A549 (cell line): ENCODE measurements around the gene ABCB9. TPM values are rescaled to one million over a fixed set of nuclear protein-coding genes. Genes with fewer than 3 reads are reported as not detected.

Source experiments
- ATAC-seq, 2 experiments: fragments of 200-7000 bp in 1 of 2; fragments of >200 bp in 1 of 2; cut with Nextera tagmentation in 1 of 2; cut with Tn5 transposase in 1 of 2; 3 replicates each; pipeline versions ENCODE4 v1.8.0 to v1.9.1; 2018 to 2020; ENCODE audit warnings: mild to moderate bottlenecking in 1 of 2, moderate library complexity in 1 of 2
- CTCF ChIA-PET: fragments of 300-600 bp; sonication (Branson Sonifier 250); formaldehyde crosslinking; extraction: SDS; loops from one replicate; lab custom pipeline; 2021; ENCODE audit warnings: antibody characterized with exemption, inconsistent platforms; lab: Yijun Ruan, JAX
- POLR2A ChIA-PET: fragments of 350-600 bp; formaldehyde crosslinking; extraction: SDS; loops from one replicate; lab custom pipeline; 2021; ENCODE audit warnings: antibody characterized with exemption, inconsistent platforms; lab: Yijun Ruan, JAX
- DNase-seq, 2 experiments: peaks; one replicate each; pipeline versions ENCODE4 v3.0.0 to v3.0.0-alpha.2; 2011 to 2016; ENCODE audit warnings: low read depth in 1 of 2, low spot score in 1 of 2
- FAIRE-seq: peaks from 2 replicates; lab custom pipeline; 2011; peaks lifted over from hg19 to GRCh38; lab: Jason Lieb, UNC
- H3K27ac ChIP-seq, 2 experiments: fragments of >200 bp; sonication (Bioruptor Twin); formaldehyde crosslinking; 3 replicates each; pipeline ENCODE4 v1.5.1; 2016 to 2017
- H3K4me1 ChIP-seq: fragments of >200 bp; sonication (Bioruptor Twin); formaldehyde crosslinking; 3 replicates; pipeline ENCODE4 v1.6.1; 2016
- H3K4me2 ChIP-seq: fragments of >200 bp; sonication (Bioruptor Twin); formaldehyde crosslinking; 3 replicates; pipeline ENCODE4 v1.6.1; 2016
- H3K4me3 ChIP-seq: fragments of >200 bp; sonication (Bioruptor Twin); formaldehyde crosslinking; 3 replicates; pipeline ENCODE4 v1.5.1; 2016
- H3K9me3 ChIP-seq: fragments of >200 bp; sonication (Bioruptor Twin); formaldehyde crosslinking; 3 replicates; pipeline ENCODE4 v1.6.1; 2016
- BCL3 ChIP-seq: fragments of >200 bp; sonication (Bioruptor Twin); formaldehyde crosslinking; IDR thresholded peaks from 3 replicates; pipeline ENCODE4 v1.6.1; 2016
- CBX2 ChIP-seq: fragments of 200-600 bp; sonication (generic); IDR thresholded peaks from 2 replicates; pipeline ENCODE4 v1.6.1; 2016; ENCODE audit warnings: low read depth, mild to moderate bottlenecking, borderline replicate concordance
- CBX8 ChIP-seq: fragments of 200-600 bp; sonication (generic); IDR thresholded peaks from 2 replicates; pipeline ENCODE4 v1.6.1; 2016
- CEBPB ChIP-seq, 2 experiments: fragments of >200 bp in 1 of 2; sonication (Bioruptor Twin) in 1 of 2; formaldehyde crosslinking in 1 of 2; IDR thresholded peaks; 2 replicates each; pipeline ENCODE4 v1.6.1; 2012 to 2016
- CHD4 ChIP-seq: fragments of 200-600 bp; sonication (generic); IDR thresholded peaks from 2 replicates; pipeline ENCODE4 v1.6.1; 2016; ENCODE audit warnings: antibody characterized with exemption, mild to moderate bottlenecking, borderline replicate concordance
- E2F6 ChIP-seq: IDR thresholded peaks from 2 replicates; pipeline ENCODE4 v1.6.1; 2012; ENCODE audit warnings: low read depth, borderline replicate concordance
- EHF ChIP-seq: fragments of 250-450 bp; sonication (Bioruptor Pico); IDR thresholded peaks from 2 replicates; pipeline ENCODE4 v1.5.0; 2020; ENCODE audit warnings: mild to moderate bottlenecking
- EHMT2 ChIP-seq: fragments of 200-600 bp; sonication (generic); IDR thresholded peaks from 2 replicates; pipeline ENCODE4 v1.6.1; 2016; ENCODE audit warnings: antibody characterized with exemption, low read depth, mild to moderate bottlenecking, moderate library complexity
- ESRRA ChIP-seq: fragments of 150-350 bp; IDR thresholded peaks from 2 replicates; pipeline ENCODE4 v1.6.1; 2014; ENCODE audit warnings: mild to moderate bottlenecking, low read length, borderline replicate concordance
- FOSL2 ChIP-seq, 2 experiments: fragments of 450-650 bp in 1 of 2; fragments of >200 bp in 1 of 2; sonication (Bioruptor Twin) in 1 of 2; formaldehyde crosslinking; IDR thresholded peaks; 2 replicates each; pipeline versions ENCODE4 v1.5.0 to v1.6.1; 2016 to 2020; ENCODE audit warnings: mild to moderate bottlenecking in 1 of 2, moderate library complexity in 1 of 2
- MAX ChIP-seq: IDR thresholded peaks from 2 replicates; pipeline ENCODE4 v1.6.1; 2012
- NPAS2 ChIP-seq: fragments of 250-450 bp; sonication (Bioruptor Pico); IDR thresholded peaks from 2 replicates; pipeline ENCODE4 v1.8.0; 2022; ENCODE audit warnings: mild to moderate bottlenecking, moderate library complexity, borderline replicate concordance
- NR3C1 ChIP-seq: fragments of >200 bp; sonication (Bioruptor Twin); formaldehyde crosslinking; IDR thresholded peaks from 3 replicates; pipeline ENCODE4 v1.6.1; 2017
- PBX3 ChIP-seq: IDR thresholded peaks from 2 replicates; pipeline ENCODE4 v1.6.1; 2012
- POLR2A ChIP-seq: IDR thresholded peaks from 2 replicates; pipeline ENCODE4 v1.6.1; 2012; ENCODE audit warnings: mild to moderate bottlenecking, low read length
- RAD21 ChIP-seq, 2 experiments: fragments of >200 bp in 1 of 2; sonication (Bioruptor Twin) in 1 of 2; formaldehyde crosslinking in 1 of 2; IDR thresholded peaks in 1 of 2; conservative IDR thresholded peaks in 1 of 2; 2 replicates in 1 of 2; 3 replicates in 1 of 2; pipeline ENCODE4 v1.6.1; 2012 to 2018; ENCODE audit warnings: inconsistent platforms in 1 of 2
- RCOR1 ChIP-seq: fragments of 150-350 bp; IDR thresholded peaks from 2 replicates; pipeline ENCODE4 v1.6.1; 2014; ENCODE audit warnings: antibody characterized with exemption, low read length, low read depth
- REST ChIP-seq: fragments of 200-600 bp; sonication (generic); IDR thresholded peaks from 2 replicates; pipeline ENCODE4 v1.6.1; 2016; ENCODE audit warnings: antibody characterized with exemption, mild to moderate bottlenecking, moderate library complexity
- RFX5 ChIP-seq: fragments of 450-650 bp; IDR thresholded peaks from 2 replicates; pipeline ENCODE4 v1.7.1; 2014; ENCODE audit warnings: antibody characterized with exemption, mild to moderate bottlenecking, moderate library complexity
- RNF2 ChIP-seq: fragments of 200-600 bp; sonication (generic); IDR thresholded peaks from 2 replicates; pipeline ENCODE4 v1.6.1; 2016; ENCODE audit warnings: low read depth, mild to moderate bottlenecking, antibody characterized with exemption, moderate library complexity, borderline replicate concordance
- TP53 ChIP-seq: fragments of 250-450 bp; sonication (Bioruptor Pico); IDR thresholded peaks from 2 replicates; pipeline ENCODE4 v1.5.0; 2021; ENCODE audit warnings: mild to moderate bottlenecking, moderate library complexity
- USF2 ChIP-seq: fragments of 450-650 bp; IDR thresholded peaks from 2 replicates; pipeline ENCODE4 v1.6.1; 2014; ENCODE audit warnings: antibody characterized with exemption
- ZFP36 ChIP-seq: fragments of 450-650 bp; IDR thresholded peaks from 2 replicates; pipeline ENCODE4 v1.6.1; 2014; ENCODE audit warnings: borderline replicate concordance; ENCODE audit not compliant: partially characterized antibody
- ZNF302 ChIP-seq: fragments of 250-450 bp; sonication (Bioruptor Pico); IDR thresholded peaks from 2 replicates; pipeline ENCODE4 v1.9.0; 2021; ENCODE audit warnings: inconsistent platforms, mild to moderate bottlenecking, moderate library complexity
- WGBS: methylation state at CpG from one replicate; pipeline ENCODE4 v1.1.6; 2017; ENCODE audit errors: missing lambda C conversion rate; 5-methylcytosine and 5-hydroxymethylcytosine counted together
- polyA plus RNA-seq, 4 experiments: library from polyadenylated mRNA; depleted of rRNA in 3 of 4; stranded (reverse); fragments of >200 nt; fragmentation: RNase III in 1 of 4; extraction: RNeasy Plus Mini Kit Qiagen cat#74134 plus additional on column Dnase treatment in 1 of 4; gene quantifications; 2 replicates in 3 of 4; 3 replicates in 1 of 4; pipeline ENCODE4 v1.2.3, GENCODE V29; 2011 to 2017

ABCB9 gene
- polyA plus RNA-seq, 2 of the 4 experiments (the other 2 are of a cell fraction) = 2.7 to 5.0 TPM

GRCh38 chr12:122974892-122975789 lies 8.9 kb upstream of the ABCB9 start, which contains the start of gene OGFOD2 (continued):
- TF ChIP-seq ZNF302 (CRISPR knock-in tag) (no peak), ZFP36 (no peak)

- Histone ChIP-seq H3K4me2 (peak overlapping the region; percentile 89), H3K4me3 (peak overlapping the region; percentile 79), H3K27ac (peak overlapping the region; percentile 98 to 99), H3K9me3 (no peaks in the 10 kb centered on the region), H3K4me1 (peaks cover 10% of the 10 kb centered on the region)
- DNase-seq (peak; percentile 91 to 99), FAIRE-seq (no peak)
- POLR2A ChIA-PET = interaction anchor here (0.7 to 3.6 kb wide), 4 partner anchors 8 to 259 kb away, joined by 3 to 20 read pairs (median 10); partner anchors contain the start of genes ABCB9, MPHOSPH9 and MTRFR
- WGBS = 1% methylated on average over 32 of the region's 32 CpGs
- no peak for TF ChIP-seq FOSL2 (IDR thresholded peaks at IDR 0.05)
- TF ChIP-seq FOSL2 (CRISPR knock-in tag; IDR thresholded peaks at IDR 0.05) = no peak
- peak; percentile 81 for TF ChIP-seq MAX
- TF ChIP-seq E2F6 = peak; percentile 63; the same call in 1 of the 2 replicates
- TF ChIP-seq REST = no peak
- no peak for TF ChIP-seq TP53 (CRISPR knock-in tag)
- no peak for TF ChIP-seq RCOR1
- TF ChIP-seq CHD4 = no peak
- 0 out of 2 replicates have a peak, but pooled peaks have one; percentile 16 for TF ChIP-seq USF2
- 0 out of 2 replicates have a peak, but pooled peaks have one; percentile 19 for TF ChIP-seq PBX3
- TF ChIP-seq BCL3 = 0 out of 3 replicates have a peak, but pooled peaks have one; percentile 14
- TF ChIP-seq CEBPB (IDR thresholded peaks at IDR 0.05) = peak in 1 of 2 experiments; percentile 85; a peak in 2 of 4 replicates
- TF ChIP-seq NR3C1 = no peak
- no peak for TF ChIP-seq RFX5
- no peak for TF ChIP-seq ESRRA
- TF ChIP-seq EHF (CRISPR knock-in tag) = no peak
- no peak for TF ChIP-seq RNF2
- peak; percentile 39 for TF ChIP-seq POLR2A
- no peak for TF ChIP-seq CBX8
- no peak for TF ChIP-seq RAD21 (conservative IDR thresholded peaks at IDR 0.05 in 1 of 2, IDR thresholded peaks at IDR 0.05 in 1 of 2)
- TF ChIP-seq CBX2 = no peak
- TF ChIP-seq NPAS2 = no peak
- TF ChIP-seq EHMT2 = no peak
- TF ChIP-seq, all 56 proteins: peak for 7
- CTCF ChIA-PET = interaction anchor here (0.6 to 2.3 kb wide), 8 partner anchors 10 to 264 kb away, joined by 3 to 13 read pairs (median 3); no protein-coding TSS in a partner anchor
- ATAC-seq = peak; percentile 91 to 92
These were observed 8.1 kb upstream of the ABCB9 start for GRCh38 chr12:122974274-122974891.
